Stomach (tissue), 9 donors: Measurements from ENCODE around the gene BRSK2. TPM values are rescaled to one million over a fixed set of nuclear protein-coding genes. Genes with fewer than 3 reads are reported as not detected.
"Not testable (repeated sequence)": the region's sequence is repeated elsewhere in the genome, so short reads cannot be mapped to it uniquely, and the experiment has no call there.

ENCODE experiments used
- DNase-seq, 2 donors: peaks; one replicate each; pipeline versions ENCODE4 v3.0.0 to v3.0.0-alpha.2; 2013 to 2019
- H3K27ac ChIP-seq, 5 donors: fragments of 200-600 bp in 4 of 5; sonication (generic) in 4 of 5; one replicate each; pipeline ENCODE4 v1.5.1; 2013 to 2019; ENCODE audit warnings: mild to moderate bottlenecking in 1 of 5, moderate library complexity in 1 of 5
- H3K27me3 ChIP-seq, 3 donors: fragments of 200-600 bp; sonication (generic); one replicate each; pipeline ENCODE4 v1.5.1; 2017 to 2019; ENCODE audit warnings: mixed run types in 1 of 3
- H3K36me3 ChIP-seq, 4 donors: fragments of 200-600 bp; sonication (generic); 1 replicate in 3 of 4; 2 replicates in 1 of 4; pipeline ENCODE4 v1.5.1; 2016 to 2019
- H3K4me1 ChIP-seq, 4 donors: fragments of 200-600 bp; sonication (generic); one replicate each; pipeline ENCODE4 v1.5.1; 2016 to 2019
- H3K4me3 ChIP-seq, 4 donors: fragments of 200-600 bp; sonication (generic) in 3 of 4; one replicate each; pipeline ENCODE4 v1.5.1; 2016 to 2019; ENCODE audit warnings: mild to moderate bottlenecking in 1 of 4
- H3K9me3 ChIP-seq, 4 donors: fragments of 200-600 bp; sonication (generic); one replicate each; pipeline ENCODE4 v1.5.1; 2016 to 2019
- CTCF ChIP-seq, 7 experiments: fragments of 450-650 bp in 4 of 7; fragments of 200-600 bp in 3 of 7; sonication (generic) in 3 of 7; IDR thresholded peaks; one replicate each; pipeline ENCODE4 v1.5.1; 2016 to 2019; ENCODE audit warnings: antibody characterized with exemption in 7 of 7, control low read depth in 2 of 7, mild to moderate bottlenecking in 1 of 7
- EP300 ChIP-seq: sonication (generic); formaldehyde crosslinking; IDR thresholded peaks from one replicate; pipeline ENCODE4 v1.6.1; 2017; ENCODE audit warnings: antibody characterized with exemption
- POLR2A ChIP-seq, 4 donors: fragments of 450-650 bp; IDR thresholded peaks; one replicate each; pipeline ENCODE4 v1.6.1; 2016; ENCODE audit warnings: antibody characterized with exemption in 4 of 4, control low read depth in 2 of 4, mild to moderate bottlenecking in 1 of 4, moderate library complexity in 1 of 4
- POLR2AphosphoS5 ChIP-seq, 3 donors: sonication (generic); formaldehyde crosslinking; IDR thresholded peaks; one replicate each; pipeline ENCODE4 v1.6.1; 2016; ENCODE audit warnings: antibody characterized with exemption in 3 of 3
- WGBS, 5 donors: extraction: QIAGEN DNeasy Blood & Tissue Kit in 3 of 5; methylation state at CpG; one replicate each; pipeline versions ENCODE4 v1.1.5 to v1.1.7; 2013 to 2018; 5-methylcytosine and 5-hydroxymethylcytosine counted together
- intact Hi-C: fragments of 100-400 bp; cut with DNase I; formaldehyde crosslinking; loops from one replicate; pipeline ENCODE4 v1.15.1; 2023; ENCODE audit warnings: low total_unique reads
- polyA plus RNA-seq, 3 donors: library from polyadenylated mRNA; stranded (reverse); fragments of 200-250 nt; gene quantifications; one replicate each; pipeline ENCODE4 v1.2.3, GENCODE V29; 2013
- total RNA-seq, 5 donors: library from RNA; depleted of rRNA; stranded (reverse); fragments of >200 nt; gene quantifications; one replicate each; pipeline versions ENCODE4 v1.1.0 to v1.2.3, GENCODE V29; 2014 to 2016
- donor health status: healthy with polysubstance abuse.
- donor health status: Bipolar disorder and iron deficiency.
- donor health status: healthy.

Gene BRSK2
- total and polyA plus RNA-seq, 8 donors, result 1.8 to 6.9 (median 1.8) TPM; not detected in 3

DNA sequence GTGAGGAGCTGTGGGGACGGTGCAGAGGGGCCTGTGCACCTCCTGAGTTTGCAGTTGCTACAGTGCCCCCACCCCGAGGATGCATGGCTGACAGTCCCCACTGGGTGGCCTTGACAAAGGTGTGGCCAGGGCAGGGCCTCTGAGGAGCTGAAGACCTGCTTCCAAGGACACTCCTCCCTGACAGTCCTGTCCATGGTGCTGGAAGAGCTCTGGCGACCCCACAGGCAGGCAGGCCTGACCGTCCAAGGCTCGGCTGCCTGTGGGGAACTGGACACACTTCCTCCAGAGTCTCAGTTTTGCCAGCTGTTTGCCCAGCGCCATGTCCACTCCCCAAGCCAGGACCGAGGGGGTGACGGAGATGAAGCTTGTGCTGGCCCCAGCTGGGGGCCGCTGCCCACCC is 32.7 kb downstream of the BRSK2 start:
- DNase-seq, result peak in 1 of 2 donors; percentile 53
- Histone ChIP-seq H3K9me3 (peaks cover 13 to 31% (median 28%) of the 10 kb centered on the region in 4 donors), H3K36me3 (no peaks in the 10 kb centered on the region), H3K27me3 (peaks cover 0 to 41% (median 0%) of the 10 kb centered on the region in 3 donors), H3K4me3 (no peak overlapping the region), H3K27ac (no peak overlapping the region), H3K4me1 (no peaks in the 10 kb centered on the region)
- TF ChIP-seq POLR2A (IDR thresholded peaks at IDR 0.05) (no peak), POLR2AphosphoS5 (IDR thresholded peaks at IDR 0.05) (no peak), CTCF (IDR thresholded peaks at IDR 0.05) (no peak), EP300 (no peak)
- 40 to 66% (median 59%) methylated on average over 1 to 9 of the region's 9 CpGs for WGBS, 5 donors
- intact Hi-C loops, result no loop called here

DNA sequence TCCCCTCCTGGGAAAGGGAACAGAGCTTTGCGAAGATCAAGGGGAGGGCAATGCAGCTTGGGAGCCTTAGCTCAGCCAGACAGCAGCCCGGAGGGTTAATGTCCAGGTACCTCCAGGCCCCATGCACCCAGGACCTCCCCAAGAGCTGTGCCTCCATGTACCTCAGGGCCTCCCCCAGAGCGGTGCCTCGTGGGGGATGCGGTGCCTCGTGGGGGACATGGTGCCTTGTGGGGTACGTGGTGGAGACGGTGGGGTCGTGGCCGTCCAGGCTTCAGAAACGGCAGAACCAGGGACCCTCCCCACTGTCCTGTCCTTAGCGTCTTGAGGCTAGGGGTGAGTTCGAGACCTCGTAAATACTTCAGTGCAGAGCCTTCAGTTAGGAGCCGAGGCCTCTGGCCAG is 33.2 kb downstream of the BRSK2 start:
- DNase-seq, result no peak
- Histone ChIP-seq H3K27me3 (peaks cover 0 to 41% (median 0%) of the 10 kb centered on the region in 3 donors), H3K4me3 (no peak overlapping the region), H3K27ac (no peak overlapping the region), H3K9me3 (peaks cover 9 to 26% (median 23%) of the 10 kb centered on the region in 4 donors), H3K4me1 (no peaks in the 10 kb centered on the region), H3K36me3 (no peaks in the 10 kb centered on the region)
- intact Hi-C loops, result no loop called here
- TF ChIP-seq POLR2A (IDR thresholded peaks at IDR 0.05) (no peak), CTCF (IDR thresholded peaks at IDR 0.05) (no peak), POLR2AphosphoS5 (IDR thresholded peaks at IDR 0.05) (no peak), EP300 (no peak)
- 81 to 87% (median 85%) methylated on average over 11 to 15 of the region's 15 CpGs for WGBS, 5 donors

GRCh38 chr11:1423406-1423805 is 33.7 kb downstream of the BRSK2 start:
- Histone ChIP-seq H3K27me3 (peaks cover 0 to 41% (median 0%) of the 10 kb centered on the region in 3 donors), H3K9me3 (peaks cover 5 to 22% (median 18%) of the 10 kb centered on the region in 4 donors)
- DNase-seq, result peak in 1 of 2 donors; percentile 85
- H3K36me3 ChIP-seq, intact Hi-C loops, H3K27ac ChIP-seq, H3K4me1 ChIP-seq, H3K4me3 ChIP-seq: not testable (repeated sequence)
- 39 to 77% (median 47%) methylated on average over 6 to 17 of the region's 22 CpGs for WGBS, 5 donors

- Histone ChIP-seq H3K4me1 (no peaks in the 10 kb centered on the region), H3K27ac (no peak overlapping the region), H3K4me3 (no peak overlapping the region), H3K9me3 (peaks cover 0 to 6% (median 3%) of the 10 kb centered on the region in 4 donors), H3K36me3 (no peaks in the 10 kb centered on the region), H3K27me3 (peaks cover 0 to 41% (median 0%) of the 10 kb centered on the region in 3 donors)
- TF ChIP-seq POLR2AphosphoS5 (IDR thresholded peaks at IDR 0.05) (no peak), CTCF (IDR thresholded peaks at IDR 0.05) (no peak), POLR2A (IDR thresholded peaks at IDR 0.05) (no peak), EP300 (no peak)
- DNase-seq, result no peak
- 82 to 90% (median 87%) methylated on average over 19 to 22 of the region's 22 CpGs; no CpG with 5 or more reads in 1 of the 5 donors for WGBS, 5 donors
- intact Hi-C loops, result no loop called here
Measured at GRCh38 chr11:1425006-1425405, 35.3 kb downstream of the BRSK2 start.

DNA sequence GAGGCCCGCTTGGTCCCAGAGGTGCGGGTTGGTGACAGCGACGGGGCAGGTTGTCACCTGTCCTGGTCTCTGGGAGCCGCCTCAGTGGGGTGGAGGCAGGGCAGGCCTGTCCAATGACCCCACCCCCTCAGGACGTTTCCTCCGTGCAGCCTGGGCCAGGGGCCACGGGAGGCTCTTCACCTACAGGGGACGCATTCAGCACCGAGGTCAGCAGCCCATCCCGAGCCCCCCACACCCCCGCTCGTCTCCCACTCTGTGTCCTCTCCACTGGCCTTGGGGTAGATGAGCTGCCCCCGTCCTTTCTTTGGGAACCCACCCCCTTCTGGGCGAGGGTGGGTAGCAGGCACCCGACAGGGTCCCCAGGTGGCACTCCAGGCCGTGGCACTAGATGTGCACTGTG is 35.7 kb downstream of the BRSK2 start:
- WGBS, 5 donors, result 72 to 94% (median 77%) methylated on average over 9 to 17 of the region's 17 CpGs
- TF ChIP-seq POLR2A (IDR thresholded peaks at IDR 0.05) (no peak), EP300 (no peak), CTCF (IDR thresholded peaks at IDR 0.05) (no peak), POLR2AphosphoS5 (IDR thresholded peaks at IDR 0.05) (no peak)
- no peak overlapping the region for H3K4me3 ChIP-seq
- peaks cover 0 to 2% (median 0%) of the 10 kb centered on the region in 4 donors for H3K9me3 ChIP-seq
- H3K27ac ChIP-seq, result no peak overlapping the region
- H3K4me1 ChIP-seq, result no peaks in the 10 kb centered on the region
- no peaks in the 10 kb centered on the region for H3K36me3 ChIP-seq
- intact Hi-C loops, result no loop called here
- no peak for DNase-seq
- peaks cover 0 to 41% (median 0%) of the 10 kb centered on the region in 3 donors for H3K27me3 ChIP-seq
